K562 (cell line): ENCODE measurements around the gene DPH1. TPM values are rescaled to one million over a fixed set of nuclear protein-coding genes. Genes with fewer than 3 reads are reported as not detected.
A peak's percentile ranks its signal among the peaks of the same experiment; 100 is the strongest.

ENCODE experiments used
- C11orf30 ChIP-seq: fragments of 450-650 bp; IDR thresholded peaks from 2 replicates; pipeline ENCODE4 v1.6.1; 2016; ENCODE audit warnings: low read depth, mild to moderate bottlenecking
- EGR1 ChIP-seq: fragments of 450-650 bp; conservative IDR thresholded peaks from 2 replicates; pipeline ENCODE4 v1.6.1; 2017; ENCODE audit warnings: mild to moderate bottlenecking
- FOSL1 ChIP-seq: fragments of 200-800 bp; sonication (Bioruptor generic); conservative IDR thresholded peaks from 2 replicates; pipeline ENCODE4 v1.6.1; 2016; ENCODE audit warnings: missing genetic modification characterization, missing compliant biosample characterization
- GABPB1 ChIP-seq: sonication (generic); formaldehyde crosslinking; IDR thresholded peaks from 2 replicates; pipeline ENCODE4 v1.8.0; 2022; ENCODE audit warnings: mild to moderate bottlenecking, missing genetic modification reagents
- KDM1A ChIP-seq, 2 experiments: fragments of 450-650 bp; IDR thresholded peaks; 2 replicates each; pipeline ENCODE4 v1.6.1; 2016; ENCODE audit warnings: mild to moderate bottlenecking in 2 of 2
- MGA ChIP-seq: fragments of 450-650 bp; IDR thresholded peaks from 2 replicates; pipeline ENCODE4 v1.6.1; 2016; ENCODE audit warnings: mild to moderate bottlenecking, moderate library complexity
- NFIX ChIP-seq: fragments of 250-450 bp; sonication (Bioruptor Pico); IDR thresholded peaks from 2 replicates; pipeline ENCODE4 v1.4.0; 2020; ENCODE audit warnings: low read depth, mild to moderate bottlenecking, moderate library complexity
- RFX7 ChIP-seq: fragments of 250-450 bp; sonication (Bioruptor Pico); IDR thresholded peaks from 2 replicates; pipeline ENCODE4 v1.5.1; 2021; ENCODE audit warnings: mild to moderate bottlenecking
- SAFB ChIP-seq: fragments of 200-400 bp; formaldehyde crosslinking; IDR thresholded peaks from 2 replicates; pipeline ENCODE4 v1.6.1; 2017; ENCODE audit warnings: low read depth, low read length, borderline replicate concordance
- SMARCA5 ChIP-seq: fragments of 450-650 bp; IDR thresholded peaks from 2 replicates; pipeline ENCODE4 v1.6.1; 2016
- SMARCC2 ChIP-seq: fragments of 450-650 bp; IDR thresholded peaks from 2 replicates; pipeline ENCODE4 v1.6.1; 2017; ENCODE audit warnings: antibody characterized with exemption, moderate library complexity, mild to moderate bottlenecking, low read depth
- TBL1XR1 ChIP-seq, 2 experiments: IDR thresholded peaks; 2 replicates each; pipeline ENCODE4 v1.6.1; 2012; ENCODE audit warnings: improper control_type of control experiment in 2 of 2, low read length in 2 of 2, mild to moderate bottlenecking in 1 of 2
- ZBTB7A ChIP-seq: IDR thresholded peaks from 2 replicates; pipeline ENCODE4 v1.6.1; 2011; ENCODE audit warnings: low read depth, mild to moderate bottlenecking, low read length, moderate library complexity, borderline replicate concordance; ENCODE audit not compliant: control insufficient read depth
- ZBTB8A ChIP-seq: fragments of 450-650 bp; IDR thresholded peaks from 2 replicates; pipeline ENCODE4 v1.6.1; 2018; ENCODE audit warnings: mild to moderate bottlenecking, moderate library complexity; ENCODE audit not compliant: partially characterized antibody
- ZEB2 ChIP-seq: fragments of 450-650 bp; IDR thresholded peaks from 2 replicates; pipeline ENCODE4 v1.6.1; 2016
- ZNF143 ChIP-seq: sonication (generic); formaldehyde crosslinking; IDR thresholded peaks from 2 replicates; pipeline ENCODE4 v1.9.0; 2022; ENCODE audit warnings: mild to moderate bottlenecking, missing genetic modification reagents
- ZNF253 ChIP-seq: fragments of 250-450 bp; sonication (Bioruptor Pico); conservative IDR thresholded peaks from 2 replicates; pipeline ENCODE4 v1.6.1; 2021; ENCODE audit warnings: mild to moderate bottlenecking
- ZNF561 ChIP-seq: fragments of 450-650 bp; formaldehyde crosslinking; conservative IDR thresholded peaks from 2 replicates; pipeline ENCODE4 v1.4.0; 2020; ENCODE audit warnings: mild to moderate bottlenecking, moderate library complexity
- polyA plus RNA-seq, 8 experiments: library from polyadenylated mRNA; depleted of rRNA in 4 of 8; stranded (reverse) in 5 of 8; unstranded in 3 of 8; fragments of >200 nt; fragmentation: Nextera tagmentation in 2 of 8; fragmentation: Illumina TruSeq in 1 of 8; extraction: Ambion mirVana in 2 of 8; extraction: Trizol in 1 of 8; gene quantifications; 2 replicates each; pipeline versions ENCODE4 v1.2.1 to v1.2.3, GENCODE V29; 2011 to 2014; ENCODE audit warnings: inconsistent platforms in 1 of 8, missing spikeins in 1 of 8
- total RNA-seq, 7 experiments: library from RNA; depleted of rRNA in 6 of 7; stranded (reverse); fragments of >200 nt in 6 of 7; fragmentation: Illumina TruSeq in 2 of 7; extraction: Trizol in 2 of 7; gene quantifications; 2 replicates each; pipeline versions ENCODE4 v1.2.1 to v1.2.3, GENCODE V29; 2011 to 2021; ENCODE audit warnings: low replicate concordance in 1 of 7

Gene DPH1
- total and polyA plus RNA-seq, 9 of the 15 experiments (the other 6 are each of a cell fraction or from before 2014, with no cell fraction given): 0.42 to 40.6 (median 20.2) TPM

- TF ChIP-seq SAFB (no peak), EGR1 (peak; percentile 87), ZNF561 (CRISPR knock-in tag) (no peak), MGA (no peak), ZNF253 (CRISPR knock-in tag) (no peak), GABPB1 (peak; percentile 42; the same call in 1 of the 2 replicates), ZBTB8A (no peak), RFX7 (CRISPR knock-in tag) (no peak), KDM1A (IDR thresholded peaks at IDR 0.05) (no peak), ZEB2 (no peak), C11orf30 (no peak), FOSL1 (tag) (peak; percentile 37; the same call in 1 of the 2 replicates), NFIX (no peak), SMARCC2 (no peak), ZBTB7A (peak; percentile 85; the same call in 1 of the 2 replicates), SMARCA5 (no peak), TBL1XR1 (IDR thresholded peaks at IDR 0.05; ENCODE audit: low read length in 2 of 2) (no peak), ZNF143 (no peak)
Observed at GRCh38 chr17:2053380-2054261, 23.7 kb downstream of the DPH1 start (continued).
